GM04504 (cell line): ENCODE measurements around the gene SLC6A6.

Experiments used
- DNase-seq: peaks from one replicate; pipeline ENCODE4 v3.0.0-alpha.2; 2012; ENCODE audit warnings: low read depth

Gene SLC6A6

DNA sequence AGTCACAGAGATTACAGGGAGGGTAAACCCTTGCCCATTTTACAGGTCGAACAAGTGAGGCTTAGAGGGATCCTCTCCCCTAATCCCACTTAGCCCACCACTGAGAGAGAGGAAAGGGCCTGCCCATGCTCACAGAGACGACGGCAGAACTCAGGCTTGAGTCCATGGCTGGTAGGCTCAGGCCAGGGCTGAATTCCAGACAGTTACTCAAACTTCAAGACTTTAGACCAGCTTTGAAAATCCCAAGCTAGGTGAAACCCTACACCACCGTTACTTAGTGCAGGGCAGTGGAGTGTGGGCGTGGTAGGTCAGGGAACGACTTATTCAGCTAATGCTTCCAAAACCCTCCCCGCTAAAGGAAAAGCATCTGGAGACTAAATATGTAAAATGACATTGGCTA is 121.4 kb downstream of the SLC6A6 start:
- DNase-seq: no peak

- no peak for DNase-seq
These were observed 121.9 kb downstream of the SLC6A6 start for GRCh38 chr3:14524311-14524711.

- no peak for DNase-seq
These were observed 122.7 kb downstream of the SLC6A6 start for GRCh38 chr3:14524920-14525660.

DNA sequence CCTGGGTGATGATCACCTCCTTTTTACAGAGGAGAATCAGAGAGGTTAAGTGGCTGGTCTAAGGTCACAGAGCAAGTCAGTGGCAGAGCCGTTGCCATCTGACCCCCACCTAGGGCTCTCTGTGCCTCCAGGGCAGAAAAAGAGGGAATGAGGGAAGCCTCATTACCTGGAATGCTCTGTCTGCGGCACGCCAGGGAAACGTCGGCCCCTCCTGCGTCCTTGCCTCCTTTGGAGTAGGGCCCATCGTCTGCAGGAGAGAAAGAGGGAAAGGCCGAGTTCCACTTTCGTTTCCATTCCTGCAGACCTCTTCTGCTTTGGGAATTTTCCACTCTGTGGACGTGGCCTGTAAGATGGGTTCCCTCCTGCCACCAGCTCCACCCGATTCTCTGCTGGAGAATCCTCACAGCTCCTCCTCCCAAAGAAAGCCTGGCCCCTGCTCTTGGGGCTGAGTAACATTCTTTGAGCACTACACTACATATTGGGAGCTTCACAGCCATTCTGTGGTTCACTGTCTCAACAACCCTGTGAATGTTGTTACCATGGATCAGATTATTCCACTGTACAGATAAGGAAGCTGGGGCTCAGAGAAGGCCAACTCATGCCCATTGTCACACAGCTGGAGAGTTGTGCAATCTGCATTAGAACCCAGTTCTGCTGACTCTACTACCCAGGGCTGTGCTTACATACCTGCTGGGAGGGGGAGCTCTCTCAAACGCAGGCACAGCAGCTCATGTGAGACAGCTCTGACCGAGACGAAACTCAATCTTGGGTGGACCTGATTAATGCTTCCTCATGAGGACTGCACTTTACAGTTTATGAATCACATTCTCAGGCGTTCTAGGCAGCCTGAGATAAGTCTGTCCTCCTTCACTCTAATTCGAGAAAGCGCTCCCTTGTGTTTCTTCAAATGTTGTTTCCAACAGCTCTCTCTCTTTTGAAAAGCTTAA is 123.6 kb downstream of the SLC6A6 start:
- DNase-seq: peak; percentile 42

DNA sequence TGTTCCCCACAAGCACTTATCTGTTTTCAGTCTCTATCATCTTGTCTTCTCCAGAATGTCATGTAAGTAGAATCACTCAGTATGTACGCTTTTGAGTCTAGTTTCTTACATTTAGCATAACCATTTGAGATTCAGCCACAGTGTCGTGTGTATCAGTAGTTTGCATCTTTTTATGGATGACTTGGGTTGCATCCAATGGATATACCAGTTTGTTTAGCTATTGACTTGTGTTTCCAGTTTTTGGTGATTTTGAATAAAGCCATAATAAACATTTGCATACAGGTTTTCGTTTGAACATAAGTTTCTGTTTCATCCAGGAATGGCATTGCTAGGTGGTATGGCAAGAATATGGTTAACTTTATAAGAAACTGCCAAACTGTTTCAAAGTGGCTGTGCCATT is 125.7 kb downstream of the SLC6A6 start:
- no peak for DNase-seq

DNA sequence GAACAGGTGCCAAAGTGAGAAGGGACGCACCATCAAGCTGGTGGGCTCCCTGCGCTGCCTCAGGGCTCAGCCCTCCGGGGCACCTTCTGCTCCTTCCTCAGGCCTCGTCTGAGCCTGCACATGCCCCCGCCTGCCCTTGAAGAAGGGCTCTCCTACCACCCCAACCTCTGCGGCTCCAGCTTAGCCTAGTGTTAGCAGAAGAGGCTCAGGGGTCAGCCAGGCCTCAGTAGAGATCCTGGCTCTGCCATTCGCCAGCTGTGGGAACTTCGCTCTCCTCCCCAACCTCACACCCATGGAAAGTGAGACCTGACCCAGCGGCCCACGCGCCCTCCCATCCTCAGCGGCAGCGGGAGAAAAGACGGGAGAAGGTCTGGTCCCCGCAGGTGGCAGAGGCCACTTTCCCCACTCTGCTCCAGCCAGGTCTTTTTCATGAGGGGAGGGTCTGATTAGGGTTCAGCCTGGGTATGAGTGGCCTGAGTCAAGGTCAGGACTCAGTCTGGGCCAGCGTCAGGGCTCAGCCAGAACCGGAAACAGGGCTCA is 129.5 kb downstream of the SLC6A6 start:
- no peak for DNase-seq

- no peak for DNase-seq
These were observed 130.5 kb downstream of the SLC6A6 start for GRCh38 chr3:14532691-14533456.

DNA sequence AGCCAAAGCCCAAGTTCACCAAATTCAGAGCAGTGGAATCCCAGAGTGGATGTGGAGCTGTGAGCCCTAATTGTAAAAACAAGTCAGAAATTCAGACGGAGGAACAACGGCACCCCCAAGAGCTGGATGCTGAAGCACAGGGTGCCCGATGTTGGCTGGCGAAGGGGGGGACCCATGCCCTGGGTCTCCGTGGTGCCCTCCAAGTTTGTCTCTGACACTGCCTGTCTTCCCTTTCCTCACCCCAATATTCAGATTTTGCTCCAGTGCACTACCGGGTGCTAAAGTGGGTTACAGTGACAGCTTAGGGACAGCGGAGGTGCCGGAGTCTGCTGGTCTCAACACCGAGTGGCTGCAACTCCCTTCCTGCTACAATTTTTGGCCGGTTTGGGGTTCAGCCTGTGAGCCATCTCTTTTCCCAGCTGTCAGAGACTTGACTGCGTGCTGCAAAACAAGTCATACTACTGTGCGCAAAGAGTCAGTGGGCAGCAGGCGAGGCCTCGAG is 131.1 kb downstream of the SLC6A6 start:
- DNase-seq: no peak

GRCh38 chr3:14534516-14535191 is 132.2 kb downstream of the SLC6A6 start:
- DNase-seq: no peak

DNA sequence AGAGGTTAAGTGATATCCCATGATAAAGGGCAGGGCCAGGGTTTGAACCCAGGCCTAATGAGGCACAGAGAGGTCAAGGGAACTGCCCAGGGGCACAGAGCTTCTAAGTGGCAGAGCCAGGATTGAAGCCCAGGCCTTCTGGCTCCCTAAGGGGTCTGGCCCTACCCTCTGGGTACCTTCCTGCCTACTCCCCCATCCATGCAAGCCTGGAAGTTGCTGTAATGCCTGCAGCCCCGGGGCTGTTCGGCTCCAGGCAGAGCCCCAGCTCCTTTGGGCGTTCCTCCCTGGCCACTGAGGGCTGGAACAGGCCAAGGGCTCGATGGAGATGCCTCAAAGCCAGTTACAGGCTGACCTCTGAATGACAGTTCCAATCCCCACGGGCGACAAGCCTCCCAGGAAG is 133.2 kb downstream of the SLC6A6 start:
- DNase-seq: no peak

GRCh38 chr3:14536055-14536815 is 133.8 kb downstream of the SLC6A6 start:
- no peak for DNase-seq

GRCh38 chr3:14536837-14537589 is 134.6 kb downstream of the SLC6A6 start:
- DNase-seq: no peak

DNA sequence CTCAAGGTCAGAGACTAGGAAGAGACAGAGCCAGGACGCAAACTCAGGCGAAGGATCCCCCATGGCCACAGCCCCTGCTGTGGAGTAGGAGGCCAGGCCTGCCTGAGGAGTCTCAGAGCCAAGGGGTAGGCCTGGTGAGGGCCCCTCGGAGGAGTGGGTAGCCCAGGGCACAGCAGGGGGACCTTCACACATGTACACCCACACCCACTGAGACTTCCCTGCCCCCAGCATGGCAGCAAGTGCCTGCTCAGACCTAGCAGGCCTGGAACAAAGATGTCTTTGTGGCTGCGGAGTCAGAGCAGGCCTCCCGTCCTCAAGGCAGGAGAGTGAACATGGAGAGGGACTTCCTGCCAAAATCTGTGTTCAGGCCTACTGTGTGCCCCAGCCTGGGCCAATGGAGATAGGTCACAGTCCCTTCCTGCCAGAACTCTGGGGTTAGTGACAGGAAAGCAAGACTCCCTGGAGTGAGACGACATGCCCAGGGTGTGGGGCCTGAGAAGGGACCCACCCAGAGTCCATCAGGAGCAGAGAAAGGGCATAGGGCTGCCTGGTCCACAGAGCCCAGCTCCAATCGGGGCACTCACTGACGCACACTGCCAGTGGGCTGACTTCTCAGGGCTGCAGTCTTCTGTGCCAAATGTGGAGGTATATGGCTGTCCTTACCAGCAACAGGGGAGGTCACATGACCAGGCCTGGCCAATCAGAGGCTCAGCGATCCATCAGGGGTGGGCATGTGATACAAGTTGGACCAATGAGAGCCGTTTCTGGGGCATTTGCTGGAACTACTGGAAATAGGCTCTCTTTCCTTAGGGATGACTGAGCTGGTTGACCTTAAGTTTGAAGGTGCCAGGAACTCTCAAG is 135.4 kb downstream of the SLC6A6 start:
- no peak for DNase-seq

DNA sequence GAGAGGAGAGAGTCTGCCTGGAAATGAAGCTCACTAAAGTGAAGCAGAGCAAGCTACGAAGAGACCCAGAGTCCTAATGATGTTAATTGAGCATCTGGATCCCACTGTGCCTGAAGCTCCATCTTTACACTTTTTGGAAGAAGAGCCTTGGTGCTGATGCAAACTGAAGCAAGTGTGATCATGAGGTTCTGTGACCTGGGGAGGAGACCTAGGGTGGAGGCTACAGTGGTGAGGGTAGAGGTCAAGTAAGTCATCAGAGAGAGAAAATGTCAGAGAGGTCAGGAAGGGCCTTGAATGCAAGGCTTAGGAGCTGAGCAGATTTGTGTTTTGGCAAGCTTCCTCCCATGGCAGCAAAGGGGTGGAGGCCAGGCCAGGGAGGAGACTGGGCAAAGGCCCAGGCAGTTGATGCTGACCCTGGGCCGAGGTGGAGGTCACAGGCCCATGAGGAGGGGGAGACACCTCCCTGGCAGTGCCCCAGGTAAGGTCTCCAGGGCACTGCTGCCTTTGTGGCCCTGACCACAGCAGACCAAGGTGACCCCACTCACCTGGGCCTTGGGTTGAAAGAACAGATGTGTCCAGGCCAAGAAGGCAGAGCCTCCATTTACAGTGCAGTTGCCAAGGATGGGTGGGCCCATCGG is 136.2 kb downstream of the SLC6A6 start:
- no peak for DNase-seq
